ENCODE data around the gene TLE5.

DNA sequence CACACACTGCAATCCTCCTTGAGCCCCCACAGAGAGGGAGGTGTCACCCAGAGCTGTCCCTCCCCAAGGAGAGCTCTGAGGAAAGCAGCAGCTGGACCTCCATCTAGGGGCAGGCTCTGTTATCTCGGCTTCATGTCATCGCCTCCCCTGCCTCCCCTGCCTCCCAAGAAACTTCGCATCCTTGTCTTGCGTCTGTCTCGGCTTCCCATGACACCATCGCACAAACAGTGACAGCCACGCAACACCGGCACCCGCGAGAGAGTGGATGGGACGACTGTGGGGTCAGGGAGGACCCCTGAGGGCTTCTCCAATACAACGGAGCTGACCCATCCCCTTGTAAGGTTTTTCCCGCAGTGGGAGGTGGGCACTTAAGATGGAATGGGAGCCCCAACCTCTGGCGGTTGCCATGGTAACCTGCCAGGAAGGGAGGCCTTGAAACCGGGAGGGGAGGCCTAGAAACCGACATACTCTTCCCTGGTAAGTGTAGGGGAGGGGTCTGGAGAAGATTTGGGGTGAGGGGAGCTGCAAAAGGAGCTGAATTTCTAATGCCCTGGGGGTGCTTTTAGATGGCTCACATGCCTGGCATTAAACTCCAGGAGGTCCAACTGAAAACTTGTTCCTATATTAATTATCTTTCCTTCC is 49.6 kb downstream of the TLE5 start:
- TF ChIP-seq JUNB (IDR thresholded peaks at IDR 0.05), result no peak
- no peak for TF ChIP-seq NR2C2 (IDR thresholded peaks at IDR 0.05; ENCODE audit: borderline replicate concordance, control insufficient read depth, insufficient read length, low read depth)
- TF ChIP-seq, protein P1, sequence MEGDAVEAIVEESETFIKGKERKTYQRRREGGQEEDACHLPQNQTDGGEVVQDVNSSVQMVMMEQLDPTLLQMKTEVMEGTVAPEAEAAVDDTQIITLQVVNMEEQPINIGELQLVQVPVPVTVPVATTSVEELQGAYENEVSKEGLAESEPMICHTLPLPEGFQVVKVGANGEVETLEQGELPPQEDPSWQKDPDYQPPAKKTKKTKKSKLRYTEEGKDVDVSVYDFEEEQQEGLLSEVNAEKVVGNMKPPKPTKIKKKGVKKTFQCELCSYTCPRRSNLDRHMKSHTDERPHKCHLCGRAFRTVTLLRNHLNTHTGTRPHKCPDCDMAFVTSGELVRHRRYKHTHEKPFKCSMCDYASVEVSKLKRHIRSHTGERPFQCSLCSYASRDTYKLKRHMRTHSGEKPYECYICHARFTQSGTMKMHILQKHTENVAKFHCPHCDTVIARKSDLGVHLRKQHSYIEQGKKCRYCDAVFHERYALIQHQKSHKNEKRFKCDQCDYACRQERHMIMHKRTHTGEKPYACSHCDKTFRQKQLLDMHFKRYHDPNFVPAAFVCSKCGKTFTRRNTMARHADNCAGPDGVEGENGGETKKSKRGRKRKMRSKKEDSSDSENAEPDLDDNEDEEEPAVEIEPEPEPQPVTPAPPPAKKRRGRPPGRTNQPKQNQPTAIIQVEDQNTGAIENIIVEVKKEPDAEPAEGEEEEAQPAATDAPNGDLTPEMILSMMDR (IDR thresholded peaks at IDR 0.05 in 2 of 3, conservative IDR thresholded peaks at IDR 0.05 in 1 of 3; ENCODE audit: control insufficient read depth in 2 of 3, extremely low read depth in 1 of 3, insufficient read depth in 1 of 3, low read depth in 3 of 3, low read length in 3 of 3), result no peak
- TF ChIP-seq, protein P2, sequence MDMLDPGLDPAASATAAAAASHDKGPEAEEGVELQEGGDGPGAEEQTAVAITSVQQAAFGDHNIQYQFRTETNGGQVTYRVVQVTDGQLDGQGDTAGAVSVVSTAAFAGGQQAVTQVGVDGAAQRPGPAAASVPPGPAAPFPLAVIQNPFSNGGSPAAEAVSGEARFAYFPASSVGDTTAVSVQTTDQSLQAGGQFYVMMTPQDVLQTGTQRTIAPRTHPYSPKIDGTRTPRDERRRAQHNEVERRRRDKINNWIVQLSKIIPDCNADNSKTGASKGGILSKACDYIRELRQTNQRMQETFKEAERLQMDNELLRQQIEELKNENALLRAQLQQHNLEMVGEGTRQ (IDR thresholded peaks at IDR 0.05; ENCODE audit: borderline replicate concordance, low read depth, low read length), result no peak
- no peak for TF ChIP-seq GABPA (IDR thresholded peaks at IDR 0.05; ENCODE audit: low read depth)

All from GM12878 (cell line).